Breast epithelium (tissue), 3 donors: ENCODE data around the gene ADNP.

Experiments used
- POLR2A ChIP-seq: fragments of 450-650 bp; IDR thresholded peaks from one replicate; pipeline ENCODE4 v1.6.1; 2016; ENCODE audit warnings: antibody characterized with exemption, mild to moderate bottlenecking, moderate library complexity
- TF ChIP-seq, protein P1 (sequence below), 3 donors: fragments of 450-650 bp; IDR thresholded peaks; one replicate each; pipeline ENCODE4 v1.5.1; 2016 to 2017; ENCODE audit warnings: antibody characterized with exemption in 3 of 3, mild to moderate bottlenecking in 3 of 3, moderate library complexity in 3 of 3

DNA sequence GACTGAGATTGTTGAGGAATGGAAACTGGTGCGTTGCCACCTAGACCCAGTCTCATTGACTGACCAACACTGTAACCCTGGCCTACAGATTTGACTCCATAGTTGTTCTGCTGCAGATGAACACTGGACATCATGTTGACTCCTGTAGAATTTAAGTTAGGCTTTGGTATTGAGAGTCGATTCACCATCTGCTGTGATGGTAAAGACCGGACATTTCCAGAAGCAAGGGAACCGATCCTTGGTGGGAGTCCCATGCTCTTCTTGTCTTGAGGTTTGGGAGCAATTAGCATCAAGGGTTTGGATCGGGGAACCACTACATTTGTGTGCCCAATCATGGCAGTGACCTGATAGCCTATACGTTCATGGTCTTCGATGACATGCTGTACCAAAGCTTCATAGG lies 37.6 kb downstream of the ADNP start:
- TF ChIP-seq, protein P1, sequence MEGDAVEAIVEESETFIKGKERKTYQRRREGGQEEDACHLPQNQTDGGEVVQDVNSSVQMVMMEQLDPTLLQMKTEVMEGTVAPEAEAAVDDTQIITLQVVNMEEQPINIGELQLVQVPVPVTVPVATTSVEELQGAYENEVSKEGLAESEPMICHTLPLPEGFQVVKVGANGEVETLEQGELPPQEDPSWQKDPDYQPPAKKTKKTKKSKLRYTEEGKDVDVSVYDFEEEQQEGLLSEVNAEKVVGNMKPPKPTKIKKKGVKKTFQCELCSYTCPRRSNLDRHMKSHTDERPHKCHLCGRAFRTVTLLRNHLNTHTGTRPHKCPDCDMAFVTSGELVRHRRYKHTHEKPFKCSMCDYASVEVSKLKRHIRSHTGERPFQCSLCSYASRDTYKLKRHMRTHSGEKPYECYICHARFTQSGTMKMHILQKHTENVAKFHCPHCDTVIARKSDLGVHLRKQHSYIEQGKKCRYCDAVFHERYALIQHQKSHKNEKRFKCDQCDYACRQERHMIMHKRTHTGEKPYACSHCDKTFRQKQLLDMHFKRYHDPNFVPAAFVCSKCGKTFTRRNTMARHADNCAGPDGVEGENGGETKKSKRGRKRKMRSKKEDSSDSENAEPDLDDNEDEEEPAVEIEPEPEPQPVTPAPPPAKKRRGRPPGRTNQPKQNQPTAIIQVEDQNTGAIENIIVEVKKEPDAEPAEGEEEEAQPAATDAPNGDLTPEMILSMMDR (IDR thresholded peaks at IDR 0.05), result no peak
- TF ChIP-seq POLR2A, result no peak
